HEK293 (cell line): ENCODE data around the gene RPL29.

ENCODE experiments used
- CTCF ChIP-seq: fragments of 450-650 bp; formaldehyde crosslinking; IDR thresholded peaks from 2 replicates; pipeline ENCODE4 v1.5.1; 2016; ENCODE audit warnings: missing biosample characterization, missing genetic modification characterization
- RBAK ChIP-seq: fragments of 450-650 bp; formaldehyde crosslinking; IDR thresholded peaks from 2 replicates; pipeline ENCODE4 v1.5.1; 2016; ENCODE audit warnings: missing biosample characterization, missing genetic modification characterization
- REST ChIP-seq: fragments of 450-650 bp; formaldehyde crosslinking; IDR thresholded peaks from 2 replicates; pipeline ENCODE4 v1.5.1; 2016; ENCODE audit warnings: missing biosample characterization, missing genetic modification characterization
- YY1 ChIP-seq: fragments of 450-650 bp; formaldehyde crosslinking; IDR thresholded peaks from 2 replicates; pipeline ENCODE4 v1.5.1; 2018; ENCODE audit warnings: missing biosample characterization, missing genetic modification characterization
- ZBTB21 ChIP-seq: fragments of 450-650 bp; formaldehyde crosslinking; IDR thresholded peaks from 2 replicates; pipeline ENCODE4 v1.5.1; 2017; ENCODE audit warnings: missing biosample characterization, missing genetic modification characterization
- ZBTB8A ChIP-seq: fragments of 450-650 bp; formaldehyde crosslinking; IDR thresholded peaks from 2 replicates; pipeline ENCODE4 v1.5.1; 2016; ENCODE audit warnings: missing biosample characterization, missing genetic modification characterization
- ZNF146 ChIP-seq: fragments of 450-650 bp; formaldehyde crosslinking; IDR thresholded peaks from 2 replicates; pipeline ENCODE4 v1.5.1; 2016; ENCODE audit warnings: missing biosample characterization, missing genetic modification characterization
- ZNF18 ChIP-seq: fragments of 450-650 bp; formaldehyde crosslinking; IDR thresholded peaks from 2 replicates; pipeline ENCODE4 v1.5.1; 2016; ENCODE audit warnings: missing biosample characterization, missing genetic modification characterization
- ZNF292 ChIP-seq: fragments of 450-650 bp; formaldehyde crosslinking; IDR thresholded peaks from 2 replicates; pipeline ENCODE4 v1.5.1; 2016; ENCODE audit warnings: low read depth, missing biosample characterization, missing genetic modification characterization, borderline replicate concordance
- ZNF639 ChIP-seq: fragments of 450-650 bp; formaldehyde crosslinking; IDR thresholded peaks from 2 replicates; pipeline ENCODE4 v1.5.1; 2016; ENCODE audit warnings: missing biosample characterization, missing genetic modification characterization
- TF ChIP-seq, protein P1 (sequence below): fragments of 450-650 bp; formaldehyde crosslinking; IDR thresholded peaks from 2 replicates; pipeline ENCODE4 v1.5.1; 2016; ENCODE audit warnings: missing biosample characterization, missing genetic modification characterization

- no peak for TF ChIP-seq RBAK (tag by site-specific recombination)
- TF ChIP-seq YY1 (tag by site-specific recombination): no peak
- no peak for TF ChIP-seq ZNF292 (tag by site-specific recombination)
- no peak for TF ChIP-seq ZNF146
- TF ChIP-seq ZBTB21: no peak
- no peak for TF ChIP-seq ZBTB8A (tag by site-specific recombination)
- TF ChIP-seq ZNF18: no peak
- TF ChIP-seq ZNF639 (tag by site-specific recombination): no peak
- TF ChIP-seq, protein P1, sequence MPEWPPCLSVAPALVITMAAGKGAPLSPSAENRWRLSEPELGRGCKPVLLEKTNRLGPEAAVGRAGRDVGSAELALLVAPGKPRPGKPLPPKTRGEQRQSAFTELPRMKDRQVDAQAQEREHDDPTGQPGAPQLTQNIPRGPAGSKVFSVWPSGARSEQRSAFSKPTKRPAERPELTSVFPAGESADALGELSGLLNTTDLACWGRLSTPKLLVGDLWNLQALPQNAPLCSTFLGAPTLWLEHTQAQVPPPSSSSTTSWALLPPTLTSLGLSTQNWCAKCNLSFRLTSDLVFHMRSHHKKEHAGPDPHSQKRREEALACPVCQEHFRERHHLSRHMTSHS (tag by site-specific recombination): no peak
- TF ChIP-seq CTCF (tag by site-specific recombination): no peak
- no peak for TF ChIP-seq REST
Observed at GRCh38 chr3:52019352-52020080, 23.8 kb upstream of the RPL29 start.
